ENCODE results near the gene CD33. TPM values are rescaled to one million over a fixed set of nuclear protein-coding genes. Genes with fewer than 3 reads are reported as not detected.

The CD33 gene
- total RNA-seq, 1 donor from 2014 or later = 6.5 TPM

- intact Hi-C loops (cut with DNase I) = no loop called here
- ATAC-seq (no peak), DNase-seq (ENCODE audit: missing footprints) (no peak)
Observed at GRCh38 chr19:51252306-51253079, 27.6 kb downstream of the CD33 start.

GRCh38 chr19:51253088-51253806 is 28.4 kb downstream of the CD33 start:
- DNase-seq (ENCODE audit: missing footprints) (no peak), ATAC-seq (no peak)
- intact Hi-C loops (cut with DNase I) = no loop called here

DNA sequence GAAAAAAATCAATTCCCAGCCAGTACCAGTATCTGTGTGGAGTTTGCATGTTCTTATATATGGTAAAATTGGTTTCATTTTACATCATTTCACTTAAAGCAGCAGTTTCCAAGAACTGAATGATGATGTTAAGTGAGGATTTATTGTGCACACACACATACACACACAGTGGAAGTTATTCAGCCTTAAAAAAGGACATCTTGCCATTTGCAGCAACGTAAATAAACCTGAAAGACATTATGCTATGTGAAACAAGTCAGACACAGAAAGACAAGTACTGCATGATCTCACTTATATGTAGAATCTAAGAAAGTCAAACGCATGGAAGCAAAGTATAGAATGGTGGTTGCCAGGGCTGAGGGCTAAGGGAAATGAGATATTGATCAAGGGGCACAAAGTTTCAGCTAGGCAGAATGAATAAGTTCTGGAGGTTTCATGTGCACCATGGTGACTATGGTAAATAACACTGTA is 31.3 kb downstream of the CD33 start:
- ATAC-seq (no peak), DNase-seq (ENCODE audit: missing footprints) (no peak)
- intact Hi-C loops (cut with DNase I) = no loop called here

DNA sequence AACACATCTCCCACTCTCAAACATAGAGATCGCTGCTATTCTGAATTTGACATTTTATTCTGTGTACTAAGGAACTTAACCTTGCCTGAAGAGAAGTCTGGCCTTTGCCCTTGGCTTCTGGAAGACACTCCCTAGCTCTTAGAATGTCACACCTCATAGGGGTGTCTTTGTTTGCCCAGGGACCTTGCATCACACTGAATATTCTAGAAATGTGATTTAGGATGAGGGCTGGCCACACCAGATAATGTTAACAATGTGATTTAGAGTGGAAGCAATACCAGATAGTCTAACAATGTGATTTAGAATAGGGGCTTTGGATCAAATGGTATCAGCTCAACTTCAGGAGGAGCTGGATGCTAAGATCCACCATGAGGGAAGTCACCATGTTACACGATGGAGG is 32.6 kb downstream of the CD33 start:
- intact Hi-C loops (cut with DNase I) = no loop called here
- ATAC-seq (no peak), DNase-seq (ENCODE audit: missing footprints) (no peak)

DNA sequence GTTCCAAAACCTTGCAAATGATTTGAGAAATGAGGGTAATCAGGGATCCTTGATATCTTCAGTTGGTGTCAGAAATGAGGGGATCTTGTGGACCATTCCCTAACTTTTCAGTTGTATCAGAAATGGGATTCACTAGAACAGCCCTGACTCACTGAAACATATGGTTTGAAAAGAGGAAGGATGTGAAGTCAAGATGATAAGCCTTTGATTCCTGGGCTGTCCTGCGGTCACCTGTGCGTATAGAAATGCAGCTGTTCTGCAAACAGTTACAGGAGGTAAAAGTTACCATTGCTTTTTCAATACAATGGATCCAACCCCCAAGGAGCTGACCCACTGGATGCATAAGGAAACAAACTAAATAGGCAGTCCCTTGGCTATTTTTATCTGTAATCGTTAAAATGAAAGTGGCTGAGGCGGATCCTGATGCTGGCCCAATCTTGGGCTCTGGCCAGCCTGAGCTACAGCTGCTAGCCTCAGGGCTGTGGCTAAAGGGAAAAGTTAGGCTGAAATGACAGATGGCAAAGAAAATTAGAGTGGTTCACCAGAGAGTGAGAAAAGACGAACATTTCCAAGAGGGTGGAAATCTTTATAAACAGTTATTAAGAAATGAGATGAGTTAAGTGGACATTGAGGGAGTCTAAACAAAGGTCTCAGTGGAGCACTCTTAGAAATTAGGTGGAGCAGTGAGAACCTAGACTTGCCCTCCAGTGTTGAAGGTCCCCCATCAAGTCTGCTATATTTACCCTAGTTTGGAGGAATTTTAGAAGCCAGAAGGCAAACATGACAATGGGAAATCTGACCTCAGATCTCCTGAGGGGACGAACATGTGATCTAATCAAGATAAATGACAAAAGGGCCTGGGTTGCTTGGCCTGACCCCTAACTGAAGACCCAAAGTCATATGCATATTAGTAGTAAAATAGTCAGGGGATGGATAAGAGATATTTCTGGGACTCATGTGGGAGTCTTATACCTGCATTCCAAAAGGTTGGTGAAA is 33.6 kb downstream of the CD33 start:
- intact Hi-C loops (cut with DNase I) = no loop called here
- ATAC-seq = no peak
- DNase-seq (ENCODE audit: missing footprints) = no peak

GRCh38 chr19:51259348-51260245 is 34.7 kb downstream of the CD33 start:
- ATAC-seq (no peak), DNase-seq (ENCODE audit: missing footprints) (no peak)
- intact Hi-C loops (cut with DNase I) = no loop called here

DNA sequence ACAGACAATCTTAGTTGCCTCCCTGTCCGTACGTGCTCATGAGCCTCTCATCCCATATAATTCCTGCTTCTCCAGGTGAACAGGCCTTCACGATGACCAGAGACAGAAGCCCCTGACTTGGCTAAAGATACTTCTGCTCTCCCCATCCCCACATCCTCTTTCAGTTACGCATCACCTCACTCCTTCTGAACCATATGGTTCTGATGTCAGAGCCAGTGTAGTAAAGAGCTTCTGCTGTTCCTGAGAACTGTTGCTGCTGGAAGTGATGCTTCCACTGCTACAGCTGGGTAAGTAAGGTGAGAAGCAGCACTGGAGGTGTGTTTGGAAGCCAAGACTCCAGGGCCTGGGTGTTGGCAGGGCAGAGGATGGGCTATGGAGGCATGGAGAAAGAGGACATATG is 38.9 kb downstream of the CD33 start:
- intact Hi-C loops (cut with DNase I) = no loop called here
- no peak for DNase-seq (ENCODE audit: missing footprints)
- ATAC-seq = no peak

- intact Hi-C loops (cut with DNase I) = no loop called here
- DNase-seq (ENCODE audit: missing footprints) (no peak), ATAC-seq (peak; percentile 13)
Observed at GRCh38 chr19:51271067-51271466, 46.2 kb downstream of the CD33 start.

DNA sequence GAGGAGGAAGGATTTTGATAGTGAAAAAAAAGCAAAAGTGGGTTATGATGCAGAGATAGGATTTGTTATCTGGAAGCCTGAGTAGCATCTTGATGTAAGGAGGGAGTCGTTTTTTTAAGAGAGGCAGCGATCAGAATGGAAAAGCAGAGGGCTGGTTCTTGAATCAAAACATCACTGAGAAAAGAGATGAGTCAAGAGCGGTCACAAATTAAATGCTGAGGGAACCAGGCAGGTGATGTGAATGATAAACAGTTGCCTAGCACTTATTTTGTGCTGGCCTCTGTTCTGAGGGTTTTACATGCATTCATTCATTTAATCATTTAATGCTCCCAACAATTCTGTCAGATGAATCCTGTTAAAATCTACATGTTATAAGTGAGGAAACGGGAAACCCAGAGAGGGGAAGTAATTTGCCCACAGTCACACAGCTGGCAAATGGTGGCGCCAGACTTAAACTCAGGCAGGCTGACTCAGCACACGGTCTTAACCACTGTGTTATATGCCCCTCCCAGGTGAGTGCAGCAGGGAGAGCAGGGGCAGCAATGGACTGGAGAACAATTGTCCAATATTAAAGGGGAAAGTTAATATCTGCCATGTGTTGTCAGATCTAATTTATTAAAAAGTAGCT is 47.4 kb downstream of the CD33 start:
- DNase-seq (ENCODE audit: missing footprints) (no peak), ATAC-seq (no peak)
- intact Hi-C loops (cut with DNase I) = no loop called here

- intact Hi-C loops (cut with DNase I) = no loop called here
Observed at GRCh38 chr19:51274049-51274770, 49.3 kb downstream of the CD33 start.

GRCh38 chr19:51277112-51277511 is 52.2 kb downstream of the CD33 start:
- no peak for ATAC-seq
- intact Hi-C loops (cut with DNase I) = no loop called here
- no peak for DNase-seq (ENCODE audit: missing footprints)

More at GRCh38 chr19:51274049-51274770, 49.3 kb downstream of the CD33 start:
- ATAC-seq (no peak), DNase-seq (ENCODE audit: missing footprints) (no peak)

DNA sequence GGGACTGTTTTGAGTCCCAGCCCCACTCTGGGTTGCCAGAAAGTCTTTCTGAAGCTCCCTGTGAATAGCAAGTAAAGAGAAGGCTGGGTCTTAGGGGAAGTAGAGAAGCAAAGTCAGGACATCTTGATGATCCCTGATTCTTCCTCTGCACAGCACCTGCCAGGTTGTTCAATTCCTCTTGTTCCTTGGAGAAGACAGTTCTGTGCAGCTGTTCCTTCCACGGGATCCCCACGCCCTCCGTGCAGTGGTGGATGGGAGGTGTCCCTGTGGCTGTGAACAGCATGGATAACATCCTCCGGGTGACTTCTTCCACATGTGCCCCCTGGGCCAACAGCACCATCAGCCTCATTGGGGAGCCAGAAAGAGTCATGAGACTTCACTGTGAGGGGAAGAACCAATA is 57.5 kb downstream of the CD33 start:
- ATAC-seq (no peak), DNase-seq (ENCODE audit: missing footprints) (no peak)
- intact Hi-C loops (cut with DNase I) = no loop called here

GRCh38 chr19:51285682-51286081 is 60.8 kb downstream of the CD33 start:
- no peak for ATAC-seq
- DNase-seq (ENCODE audit: missing footprints) = no peak
- intact Hi-C loops (cut with DNase I) = no loop called here

Measured in Right ventricle myocardium inferior (tissue), 1 donor.